Lung microvascular endothelial cell (primary cell): ENCODE measurements around the gene WAPL. TPM values are rescaled to one million over a fixed set of nuclear protein-coding genes. Genes with fewer than 3 reads are reported as not detected.

Source experiments
- DNase-seq, 2 donors: peaks; one replicate each; pipeline versions ENCODE4 v3.0.0 to v3.0.0-alpha.2; 2010; ENCODE audit warnings: low read depth in 2 of 2
- total RNA-seq: library from RNA; depleted of rRNA; stranded (reverse); fragments of >200 nt; gene quantifications from 2 replicates; pipeline ENCODE4 v1.2.1, GENCODE V29; 2014

The WAPL gene
- total RNA-seq, 1 donor from 2014 or later, result 40.5 TPM

GRCh38 chr10:86480571-86480970, 41.0 kb downstream of the WAPL start:
- DNase-seq, result no peak

DNA sequence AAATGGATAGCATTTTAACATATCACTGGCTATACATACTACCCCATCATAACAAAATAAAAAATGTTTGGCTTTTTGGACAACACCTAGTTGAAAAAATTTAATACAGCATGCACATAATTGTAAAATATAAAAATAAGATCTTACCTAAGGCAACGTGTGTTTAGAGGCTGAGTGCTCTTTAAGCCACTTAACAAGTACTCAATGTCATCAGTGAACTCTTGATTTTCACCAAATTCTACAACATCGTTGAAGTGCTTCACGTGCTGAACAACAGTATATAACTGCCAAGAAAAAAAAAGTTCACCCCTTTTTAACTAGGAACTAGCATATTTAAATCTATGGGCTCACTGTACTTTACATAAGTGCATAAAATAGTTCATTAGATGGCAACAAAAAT, 49.5 kb downstream of the WAPL start:
- DNase-seq, result no peak

DNA sequence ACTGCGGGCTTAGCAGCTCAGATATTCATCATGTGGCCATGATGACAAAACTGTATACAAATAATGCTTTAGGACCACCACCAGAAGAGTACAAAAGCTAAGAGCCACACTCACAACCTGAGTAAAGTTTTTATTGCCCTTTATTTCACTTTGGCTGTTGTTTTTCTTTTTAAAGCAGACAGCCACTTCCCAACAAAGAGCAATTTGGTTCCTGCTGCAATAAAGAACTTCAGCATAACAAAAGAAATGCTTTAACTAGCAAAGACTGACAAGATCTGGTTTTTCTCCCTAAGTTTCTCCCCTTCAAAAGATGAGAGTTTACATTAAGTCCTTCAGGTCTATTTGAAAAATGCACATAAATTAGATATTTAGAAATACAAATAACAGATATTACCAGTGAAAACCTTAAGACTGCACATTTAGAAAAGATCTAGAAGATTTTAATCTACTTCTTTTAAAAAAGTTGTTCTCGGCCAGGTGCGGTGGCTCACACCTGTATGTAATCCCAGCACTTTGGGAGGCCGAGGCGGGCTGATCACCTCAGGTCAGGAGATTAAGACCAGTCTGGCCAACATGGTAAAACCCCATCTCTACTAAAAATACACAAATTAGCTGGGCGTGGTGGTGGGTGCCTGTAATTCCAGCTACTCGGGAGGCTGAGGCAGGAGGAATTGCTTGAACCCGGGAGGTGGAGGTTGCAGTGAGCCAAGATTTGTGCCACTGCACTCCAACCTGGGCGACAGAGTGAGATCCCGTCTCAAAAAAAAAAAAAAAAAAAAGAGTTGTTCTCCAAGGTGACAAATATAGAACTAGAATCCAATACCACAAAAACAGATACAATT, 59.4 kb downstream of the WAPL start:
- DNase-seq, result no peak

GRCh38 chr10:86451604-86451960, 70.0 kb downstream of the WAPL start:
- DNase-seq, result no peak

GRCh38 chr10:86450806-86451603, 70.6 kb downstream of the WAPL start:
- DNase-seq, result no peak

- DNase-seq, result no peak
These were observed 71.5 kb downstream of the WAPL start for GRCh38 chr10:86449926-86450558.

DNA sequence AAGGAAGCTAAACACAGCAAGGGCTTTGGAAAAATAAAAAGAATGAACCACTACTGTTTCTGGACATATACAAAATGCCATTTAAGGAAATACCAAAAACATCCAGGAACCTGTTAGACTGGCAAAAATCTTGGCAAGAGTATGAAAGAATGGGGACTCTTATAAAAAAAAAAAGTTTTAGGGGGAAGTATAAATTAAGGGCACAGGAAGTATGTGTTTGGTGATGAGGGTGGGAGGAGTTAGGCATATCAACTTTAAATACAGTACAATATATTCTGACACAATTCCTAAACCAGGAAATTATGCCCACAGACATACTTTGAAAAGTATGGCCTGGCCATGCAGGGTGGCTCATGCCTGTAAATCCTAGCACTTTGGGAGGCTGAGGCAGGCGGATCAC, 74.2 kb downstream of the WAPL start:
- DNase-seq, result no peak

GRCh38 chr10:86446987-86447386, 74.6 kb downstream of the WAPL start:
- DNase-seq, result no peak

- no peak for DNase-seq
These were observed 75.2 kb downstream of the WAPL start for GRCh38 chr10:86446440-86446839.

DNA sequence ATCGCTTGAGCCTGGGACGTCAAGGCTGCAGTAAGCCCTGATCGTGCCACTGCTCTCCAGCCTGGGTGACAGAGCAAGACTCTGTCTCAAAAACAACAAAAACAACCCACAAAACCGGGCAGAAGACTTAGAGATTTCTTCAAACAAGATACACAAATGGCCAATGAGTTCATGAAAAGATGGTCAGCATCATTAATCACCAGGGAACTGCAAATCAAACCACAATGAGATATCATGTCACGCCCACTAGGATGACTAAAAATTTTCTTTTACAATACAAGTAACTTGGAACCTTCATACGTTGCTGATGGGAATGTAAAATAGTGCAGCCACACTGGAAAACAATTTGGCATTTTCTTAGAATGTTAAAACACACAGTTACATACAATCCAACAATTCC, 77.7 kb downstream of the WAPL start:
- DNase-seq, result no peak

GRCh38 chr10:86443069-86443468, 78.5 kb downstream of the WAPL start:
- DNase-seq, result no peak

DNA sequence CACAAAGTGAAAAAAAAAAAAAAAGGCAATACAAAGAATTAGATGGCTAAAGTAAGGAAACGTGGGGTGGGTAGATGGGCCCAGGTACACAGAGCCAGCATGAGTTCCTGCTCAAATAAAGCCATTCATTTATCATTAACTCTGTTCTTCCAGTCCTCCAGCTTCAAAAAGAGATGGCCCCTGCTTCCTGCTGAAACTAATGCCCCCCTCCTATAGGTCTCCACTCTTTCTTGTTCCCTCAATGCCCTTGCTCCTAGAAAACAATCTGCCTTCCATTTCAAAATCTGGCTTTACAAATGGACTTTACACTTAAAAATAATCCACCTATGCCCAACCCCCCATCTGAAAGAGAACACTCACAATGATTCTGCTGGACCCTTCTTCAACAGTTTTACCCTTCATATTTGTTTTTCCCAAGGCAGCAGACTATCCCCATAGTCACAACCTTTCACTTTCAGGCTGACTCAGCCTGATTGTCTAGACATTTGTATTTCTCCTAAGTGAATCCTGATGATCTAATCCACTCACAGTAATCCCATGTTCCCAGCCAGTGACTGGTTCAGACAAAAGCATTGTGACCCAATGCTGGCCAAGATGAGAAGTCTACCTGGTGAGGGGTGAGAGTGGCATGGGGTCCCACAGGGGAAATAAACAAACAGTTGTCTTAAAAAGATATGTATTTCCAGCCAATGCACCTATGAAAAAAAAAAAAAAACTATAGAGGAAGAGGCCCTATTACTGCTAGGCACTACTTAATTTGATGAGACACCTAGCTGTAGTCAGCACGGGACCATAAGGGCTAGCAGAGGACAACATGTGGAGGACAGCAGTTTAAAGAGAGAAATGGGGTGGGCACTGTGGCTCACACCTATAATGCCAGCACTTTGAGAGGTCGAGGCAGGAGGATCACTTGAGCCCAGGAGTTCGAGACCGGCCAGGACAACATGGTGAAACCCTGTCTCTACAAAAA, 80.4 kb downstream of the WAPL start:
- peak in 1 of 2 donors; percentile 84 for DNase-seq

- DNase-seq, result peak in 1 of 2 donors; percentile 42
These were observed 82.0 kb downstream of the WAPL start for GRCh38 chr10:86439544-86439943.

DNA sequence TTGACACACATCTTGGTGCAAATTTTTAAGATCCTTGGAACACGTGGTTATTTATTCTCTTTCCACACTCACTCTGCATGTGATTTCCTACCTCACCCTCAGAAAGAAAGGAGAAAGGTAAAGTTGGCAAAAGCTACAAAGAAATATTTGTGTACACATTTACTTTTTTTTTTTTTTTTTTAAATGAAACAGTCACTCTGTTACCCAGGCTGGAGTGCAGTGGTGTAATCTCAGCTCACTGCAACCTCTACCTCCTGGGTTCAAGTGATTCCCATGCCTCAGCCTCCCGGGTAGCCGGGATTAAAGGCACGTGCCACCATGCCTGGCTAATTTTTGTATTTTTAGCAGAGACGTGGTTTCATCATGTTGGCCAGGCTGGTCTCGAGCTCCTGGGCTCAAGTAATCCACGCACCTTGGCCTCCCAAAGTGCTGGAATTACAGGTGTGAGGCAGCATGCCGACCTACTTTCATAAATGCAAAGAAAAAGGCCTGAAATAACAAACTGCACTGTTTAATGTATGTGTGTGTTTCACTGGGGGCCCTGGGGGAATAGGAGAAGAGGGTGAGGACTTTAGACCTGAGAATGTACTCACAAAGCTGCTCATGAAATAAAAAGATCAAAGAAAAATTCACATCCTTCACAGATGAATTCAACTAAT, 83.4 kb downstream of the WAPL start:
- no peak for DNase-seq

DNA sequence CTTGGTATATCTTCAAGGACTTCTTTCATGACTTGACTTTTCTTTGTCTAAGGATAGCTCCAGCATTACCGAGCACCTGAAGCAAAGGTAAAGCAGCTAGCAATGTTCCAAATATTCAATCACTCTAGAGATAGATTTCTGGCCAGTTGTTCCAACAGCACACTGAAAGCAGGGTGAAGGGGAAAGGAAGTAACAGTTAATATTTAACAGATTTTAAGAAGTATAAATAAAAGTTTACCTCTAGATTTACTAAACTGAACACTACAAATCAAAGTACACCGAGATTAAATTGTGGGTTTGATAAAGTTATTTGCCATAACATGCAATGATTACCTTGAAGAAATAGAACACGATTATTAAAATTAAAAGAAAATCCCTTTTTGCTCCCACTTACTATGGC, 84.1 kb downstream of the WAPL start:
- DNase-seq, result no peak

DNA sequence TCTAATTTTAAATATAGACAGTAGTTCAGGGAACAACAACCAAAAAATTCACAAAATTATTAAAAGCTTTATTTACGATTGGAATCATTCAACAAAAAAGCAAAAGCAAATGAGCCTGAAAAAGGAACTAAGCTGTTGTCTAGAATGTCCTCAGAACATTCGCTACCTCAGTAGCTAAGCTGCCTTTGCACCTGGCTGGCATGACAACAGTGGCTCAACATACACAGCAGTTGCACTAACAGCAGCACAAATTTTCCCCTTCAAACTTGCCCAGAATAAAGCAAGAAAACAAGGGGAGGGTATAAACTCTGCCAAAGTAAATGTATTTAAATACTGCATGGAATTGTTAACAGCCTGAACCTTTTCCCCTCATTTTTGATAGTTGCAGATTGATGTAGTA, 84.6 kb downstream of the WAPL start:
- no peak for DNase-seq

DNA sequence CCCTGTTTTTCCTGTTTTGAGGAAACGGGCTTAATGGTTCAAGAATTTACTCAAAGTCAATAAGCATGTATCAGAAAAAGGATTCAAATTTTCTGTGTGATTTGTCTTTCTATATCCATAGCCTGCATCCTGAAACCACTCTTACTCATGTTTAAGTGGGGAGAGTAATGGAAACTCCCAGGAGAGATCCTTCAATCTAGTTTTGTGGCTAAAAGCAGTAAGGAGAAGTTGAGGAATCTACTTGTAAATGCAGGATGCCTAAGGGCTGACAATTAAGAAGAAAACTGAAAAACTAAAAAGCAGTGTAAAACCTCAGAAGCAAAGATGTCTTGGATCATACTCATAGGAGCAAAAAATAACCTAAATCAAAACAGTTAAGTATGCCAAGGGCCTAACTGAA, 86.9 kb downstream of the WAPL start:
- no peak for DNase-seq

DNA sequence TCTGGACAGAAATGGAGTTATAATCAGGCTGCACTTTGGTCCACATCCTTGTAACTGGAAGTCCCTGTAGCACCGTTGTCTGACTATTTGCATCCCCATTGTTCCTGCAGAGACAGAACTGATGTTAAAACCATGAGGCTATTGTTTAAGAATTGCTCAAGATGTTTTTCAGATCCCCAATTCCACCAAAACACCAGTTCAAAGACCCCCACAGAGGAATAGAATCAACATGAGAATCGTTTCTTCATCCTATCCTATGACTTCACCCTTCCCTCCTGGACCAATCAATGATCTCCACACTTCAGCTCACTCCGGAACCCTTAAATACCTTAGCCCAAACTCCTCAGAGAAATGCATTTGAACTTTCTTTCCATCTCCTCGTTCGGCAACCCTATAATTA, 97.9 kb downstream of the WAPL start:
- DNase-seq, result no peak

DNA sequence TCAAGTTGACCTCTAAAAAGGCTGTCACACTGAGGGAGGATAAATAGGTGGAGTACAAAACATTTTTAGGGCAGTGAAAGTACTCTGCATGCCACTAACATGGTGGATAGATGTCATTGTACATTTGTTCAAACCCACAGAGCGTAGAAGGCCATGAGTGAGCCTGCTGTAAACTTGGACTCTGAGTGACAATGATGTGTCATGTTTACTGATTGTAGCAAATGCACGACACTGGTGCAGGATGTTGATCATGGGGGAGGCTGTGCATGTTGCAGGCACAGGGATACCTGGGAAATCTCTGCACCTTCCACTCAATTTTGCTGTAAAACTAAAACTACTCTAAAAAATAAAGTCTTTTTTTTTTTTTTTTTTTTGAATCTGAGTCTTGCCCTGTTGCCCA, 102.5 kb downstream of the WAPL start:
- DNase-seq, result no peak

GRCh38 chr10:86415583-86415982, 106.0 kb downstream of the WAPL start:
- no peak for DNase-seq

GRCh38 chr10:86415116-86415515, 106.5 kb downstream of the WAPL start:
- no peak for DNase-seq
